GM12878 (cell line): Measurements from ENCODE around the gene CYTH3. TPM values are rescaled to one million over a fixed set of nuclear protein-coding genes. Genes with fewer than 3 reads are reported as not detected.

Experiments used
- ATAC-seq: fragments of 200-7000 bp; cut with Tn5 transposase; 3 replicates; pipeline ENCODE4 v1.9.1; 2020; ENCODE audit warnings: mild to moderate bottlenecking, moderate library complexity
- BruUV-seq: library from RNA; stranded (reverse); fragments of 400-500 nt; replicated peaks from 2 replicates; lab custom pipeline; 2021; lab: Mats Ljungman, UMichigan
- CTCF ChIA-PET: fragments of 300-600 bp; sonication (Branson Sonifier 250); formaldehyde crosslinking; extraction: SDS; loops from one replicate; lab custom pipeline; 2021; ENCODE audit warnings: inconsistent platforms; lab: Yijun Ruan, JAX
- POLR2A ChIA-PET: fragments of 350-600 bp; formaldehyde crosslinking; extraction: SDS; loops from one replicate; lab custom pipeline; 2021; ENCODE audit warnings: inconsistent platforms; lab: Charles Lee
- RAD21 ChIA-PET: fragments of 300-600 bp; sonication (Branson Sonifier 250); formaldehyde crosslinking; loops from one replicate; lab custom pipeline; 2023; ENCODE audit warnings: antibody characterized with exemption; ENCODE audit not compliant: unreplicated experiment; lab: Charles Lee
- SMC1A ChIA-PET: fragments of 300-600 bp; sonication (Branson Sonifier 250); formaldehyde crosslinking; loops from one replicate; lab custom pipeline; 2023; ENCODE audit not compliant: unreplicated experiment, uncharacterized antibody; lab: Charles Lee
- DNase-seq: peaks from one replicate; pipeline ENCODE4 v3.0.0-alpha.2; 2011; ENCODE audit warnings: low read depth, low spot score
- FAIRE-seq: peaks from 3 replicates; lab custom pipeline; 2011; peaks lifted over from hg19 to GRCh38; lab: Jason Lieb, UNC
- H2AFZ ChIP-seq: 2 replicates; pipeline ENCODE4 v1.6.0; 2011; ENCODE audit warnings: low read depth, low read length, control low read depth; ENCODE audit not compliant: control insufficient read depth
- H3K27ac ChIP-seq: 2 replicates; pipeline ENCODE4 v1.5.1; 2011; ENCODE audit warnings: control low read depth; ENCODE audit not compliant: control insufficient read depth, insufficient read depth
- H3K27me3 ChIP-seq, 2 experiments: replicated peaks in 1 of 2; 2 replicates each; pipeline versions ENCODE4 v1.6.0 to v1.6.1; 2011; ENCODE audit warnings: low read length in 1 of 2; ENCODE audit not compliant: control insufficient read depth in 2 of 2, insufficient read depth in 2 of 2
- H3K36me3 ChIP-seq, 2 experiments: 2 replicates each; pipeline ENCODE4 v1.5.1; 2011; ENCODE audit warnings: low read length in 1 of 2; ENCODE audit not compliant: control insufficient read depth in 2 of 2, insufficient read depth in 2 of 2
- H3K4me1 ChIP-seq: 2 replicates; pipeline ENCODE4 v1.6.1; 2011; ENCODE audit warnings: mild to moderate bottlenecking, low read length, moderate library complexity, mixed read lengths; ENCODE audit not compliant: control insufficient read depth, insufficient read depth
- H3K4me2 ChIP-seq: 2 replicates; pipeline ENCODE4 v1.6.0; 2011; ENCODE audit warnings: control low read depth; ENCODE audit not compliant: control insufficient read depth, insufficient read depth
- H3K4me3 ChIP-seq: fragments of 200-600 bp; sonication (generic); 2 replicates; pipeline ENCODE4 v1.5.1; 2016
- H3K79me2 ChIP-seq: 2 replicates; pipeline ENCODE4 v1.6.0; 2011; ENCODE audit warnings: low read length; ENCODE audit not compliant: control insufficient read depth, insufficient read depth
- H3K9ac ChIP-seq: 2 replicates; pipeline ENCODE4 v1.8.0; 2011; ENCODE audit warnings: low read length, control low read depth, mixed read lengths; ENCODE audit not compliant: control insufficient read depth, insufficient read depth
- H3K9me3 ChIP-seq: replicated peaks from 3 replicates; pipeline ENCODE4 v1.5.1; 2011; ENCODE audit warnings: mild to moderate bottlenecking, low read length; ENCODE audit not compliant: control insufficient read depth, insufficient read depth
- H4K20me1 ChIP-seq: 2 replicates; pipeline ENCODE4 v1.6.0; 2011; ENCODE audit not compliant: control insufficient read depth, insufficient read depth
- CBX5 ChIP-seq: sonication (generic); IDR thresholded peaks from 2 replicates; pipeline ENCODE4 v1.6.1; 2016; ENCODE audit warnings: low read depth, moderate library complexity, mild to moderate bottlenecking, inconsistent platforms
- GATAD2B ChIP-seq: fragments of 450-650 bp; conservative IDR thresholded peaks from 2 replicates; pipeline ENCODE4 v1.6.1; 2017; ENCODE audit warnings: low read depth, mild to moderate bottlenecking, moderate library complexity
- KAT2A ChIP-seq: conservative IDR thresholded peaks from 2 replicates; pipeline ENCODE4 v1.6.1; 2011; ENCODE audit warnings: low read depth, low read length; ENCODE audit not compliant: control insufficient read depth
- NFIC ChIP-seq: IDR thresholded peaks from 2 replicates; pipeline ENCODE4 v1.6.1; 2012; ENCODE audit warnings: low read depth, mild to moderate bottlenecking, inconsistent platforms, low read length, moderate library complexity
- NFXL1 ChIP-seq: fragments of 450-650 bp; IDR thresholded peaks from 2 replicates; pipeline ENCODE4 v1.6.1; 2017; ENCODE audit warnings: antibody characterized with exemption, mild to moderate bottlenecking, borderline replicate concordance
- NFYA ChIP-seq: IDR thresholded peaks from 2 replicates; pipeline ENCODE4 v1.6.1; 2011; ENCODE audit warnings: low read depth, mild to moderate bottlenecking, low read length, improper control_type of control experiment, borderline replicate concordance
- NKRF ChIP-seq: fragments of 450-650 bp; conservative IDR thresholded peaks from 2 replicates; pipeline ENCODE4 v1.6.1; 2017; ENCODE audit warnings: mild to moderate bottlenecking, moderate library complexity
- NR2C1 ChIP-seq: fragments of 450-650 bp; IDR thresholded peaks from 2 replicates; pipeline ENCODE4 v1.6.1; 2017; ENCODE audit warnings: antibody characterized with exemption, mild to moderate bottlenecking, moderate library complexity
- RAD51 ChIP-seq: fragments of 450-650 bp; IDR thresholded peaks from 2 replicates; pipeline ENCODE4 v1.6.1; 2016; ENCODE audit warnings: moderate library complexity, mild to moderate bottlenecking, inconsistent platforms
- SIX5 ChIP-seq: IDR thresholded peaks from 2 replicates; pipeline ENCODE4 v1.6.1; 2011; ENCODE audit warnings: mild to moderate bottlenecking, low read depth, low read length, moderate library complexity; ENCODE audit not compliant: severe bottlenecking
- TCF12 ChIP-seq: IDR thresholded peaks from 2 replicates; pipeline ENCODE4 v1.6.1; 2011; ENCODE audit warnings: low read depth, mild to moderate bottlenecking, low read length
- TCF7 ChIP-seq: IDR thresholded peaks from 2 replicates; pipeline ENCODE4 v1.6.1; 2014; ENCODE audit warnings: antibody characterized with exemption, borderline replicate concordance
- WGBS: methylation state at CpG from one replicate; pipeline ENCODE4 v1.1.6; 2016; ENCODE audit warnings: low lambda C conversion rate; ENCODE audit not compliant: insufficient replicate concordance, insufficient coverage; ENCODE audit errors: missing lambda C conversion rate; 5-methylcytosine and 5-hydroxymethylcytosine counted together
- in situ Hi-C: fragments of 300-500 bp; cut with MboI; formaldehyde crosslinking; loops from 9 replicates; pipeline ENCODE4 v1.14.3; 2018; ENCODE audit warnings: mixed read lengths
- intact Hi-C: fragments of 100-400 bp; cut with micrococcal nuclease; formaldehyde crosslinking; loops from one replicate; pipeline ENCODE4 v1.14.2; 2022; ENCODE audit not compliant: unreplicated experiment
- polyA plus RNA-seq, 11 experiments: library from polyadenylated mRNA; depleted of rRNA in 4 of 11; unstranded in 6 of 11; stranded (reverse) in 5 of 11; fragments of >200 nt; fragmentation: Nextera tagmentation in 4 of 11; fragmentation: Illumina TruSeq in 1 of 11; extraction: Ambion mirVana in 4 of 11; extraction: Trizol in 1 of 11; gene quantifications; 1 replicate in 1 of 11; 2 replicates in 10 of 11; pipeline versions ENCODE4 v1.2.1 to v1.2.3, GENCODE V29; 2011 to 2016; ENCODE audit warnings: inconsistent platforms in 2 of 11, missing spikeins in 2 of 11, low read depth in 1 of 11
- total RNA-seq, 4 experiments: library from RNA; depleted of rRNA in 3 of 4; stranded (reverse); fragments of >200 nt in 3 of 4; fragmentation: Illumina TruSeq in 1 of 4; extraction: Trizol in 1 of 4; gene quantifications; 2 replicates each; pipeline versions ENCODE4 v1.2.1 to v1.2.3, GENCODE V29; 2013 to 2021
- TF ChIP-seq, protein P1 (sequence below): IDR thresholded peaks from 2 replicates; pipeline ENCODE4 v1.6.1; 2012; ENCODE audit warnings: low read depth, low read length, improper control_type of control experiment
- TF ChIP-seq, protein P2 (sequence below): fragments of 450-650 bp; IDR thresholded peaks from 2 replicates; pipeline ENCODE4 v1.6.1; 2016; ENCODE audit warnings: mild to moderate bottlenecking, moderate library complexity, borderline replicate concordance

The CYTH3 gene
- total and polyA plus RNA-seq, 10 of the 15 experiments (the other 5 are each of a cell fraction or from before 2014, with no cell fraction given): 0.45 to 28.2 (median 15.7) TPM

GRCh38 chr7:6273380-6273837 lies 985 bp upstream of the CYTH3 start (continued):
- TF ChIP-seq RAD51: no peak
- no peak for TF ChIP-seq SIX5
- TF ChIP-seq, protein P1, sequence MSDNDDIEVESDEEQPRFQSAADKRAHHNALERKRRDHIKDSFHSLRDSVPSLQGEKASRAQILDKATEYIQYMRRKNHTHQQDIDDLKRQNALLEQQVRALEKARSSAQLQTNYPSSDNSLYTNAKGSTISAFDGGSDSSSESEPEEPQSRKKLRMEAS: no peak
- no peak for TF ChIP-seq NFIC
- TF ChIP-seq NFXL1: no peak

GRCh38 chr7:6271694-6272440 lies 557 bp downstream of the CYTH3 start:
- RAD21 ChIA-PET: interaction anchor here (0.8 to 4.5 kb wide), 8 partner anchors 14 to 275 kb away, joined by 3 to 84 read pairs (median 8); no protein-coding TSS in a partner anchor
- 3% methylated on average over 61 of the region's 74 CpGs for WGBS
- Histone ChIP-seq H2AFZ (peak overlapping the region; percentile 37), H3K4me1 (peaks cover 6% of the 10 kb centered on the region; the same call in 1 of the 2 replicates), H3K79me2 (peaks cover 34% of the 10 kb centered on the region), H3K27ac (no peak overlapping the region; the same call in 1 of the 2 replicates), H3K4me2 (peak overlapping the region; percentile 71), H3K9ac (peak overlapping the region; percentile 72), H3K4me3 (peak overlapping the region; percentile 67), H3K36me3 (no peaks in the 10 kb centered on the region), H3K9me3 (peaks cover 2% of the 10 kb centered on the region; the same call in 2 of the 3 replicates), H3K27me3 (no peaks in the 10 kb centered on the region), H4K20me1 (no peaks in the 10 kb centered on the region)
- no peak for DNase-seq
- no TSS peak for BruUV-seq
- in situ Hi-C loops: loop anchor here (25.0 kb wide), 1 partner anchor 1865 kb away; no protein-coding TSS in a partner anchor
- ATAC-seq: peak; percentile 22
- no peak for FAIRE-seq
- SMC1A ChIA-PET: interaction anchor here (0.7 to 6.8 kb wide), 9 partner anchors 14 to 165 kb away, joined by 3 to 141 read pairs (median 6); no protein-coding TSS in a partner anchor
- intact Hi-C loops: loop anchor here (2.0 kb wide), 1 partner anchor 15 kb away; no protein-coding TSS in a partner anchor
- CTCF ChIA-PET: interaction anchor here (0.9 to 4.5 kb wide), 13 partner anchors 12 to 132 kb away, joined by 3 to 82 read pairs (median 4); no protein-coding TSS in a partner anchor
- POLR2A ChIA-PET: interaction anchor here (0.6 to 2.1 kb wide), 5 partner anchors 11 to 80 kb away, joined by 3 to 30 read pairs (median 5); no protein-coding TSS in a partner anchor
- TF ChIP-seq CBX5 (no peak), KAT2A (no peak), NR2C1 (no peak), TCF12 (0 out of 2 replicates have a peak, but pooled peaks have one; percentile 41), NFYA (no peak), RAD51 (no peak), GATAD2B (0 out of 2 replicates have a peak, but pooled peaks have one; percentile 1), TCF7 (no peak), NKRF (peak; percentile 34; the same call in 1 of the 2 replicates)
- TF ChIP-seq, protein P2, sequence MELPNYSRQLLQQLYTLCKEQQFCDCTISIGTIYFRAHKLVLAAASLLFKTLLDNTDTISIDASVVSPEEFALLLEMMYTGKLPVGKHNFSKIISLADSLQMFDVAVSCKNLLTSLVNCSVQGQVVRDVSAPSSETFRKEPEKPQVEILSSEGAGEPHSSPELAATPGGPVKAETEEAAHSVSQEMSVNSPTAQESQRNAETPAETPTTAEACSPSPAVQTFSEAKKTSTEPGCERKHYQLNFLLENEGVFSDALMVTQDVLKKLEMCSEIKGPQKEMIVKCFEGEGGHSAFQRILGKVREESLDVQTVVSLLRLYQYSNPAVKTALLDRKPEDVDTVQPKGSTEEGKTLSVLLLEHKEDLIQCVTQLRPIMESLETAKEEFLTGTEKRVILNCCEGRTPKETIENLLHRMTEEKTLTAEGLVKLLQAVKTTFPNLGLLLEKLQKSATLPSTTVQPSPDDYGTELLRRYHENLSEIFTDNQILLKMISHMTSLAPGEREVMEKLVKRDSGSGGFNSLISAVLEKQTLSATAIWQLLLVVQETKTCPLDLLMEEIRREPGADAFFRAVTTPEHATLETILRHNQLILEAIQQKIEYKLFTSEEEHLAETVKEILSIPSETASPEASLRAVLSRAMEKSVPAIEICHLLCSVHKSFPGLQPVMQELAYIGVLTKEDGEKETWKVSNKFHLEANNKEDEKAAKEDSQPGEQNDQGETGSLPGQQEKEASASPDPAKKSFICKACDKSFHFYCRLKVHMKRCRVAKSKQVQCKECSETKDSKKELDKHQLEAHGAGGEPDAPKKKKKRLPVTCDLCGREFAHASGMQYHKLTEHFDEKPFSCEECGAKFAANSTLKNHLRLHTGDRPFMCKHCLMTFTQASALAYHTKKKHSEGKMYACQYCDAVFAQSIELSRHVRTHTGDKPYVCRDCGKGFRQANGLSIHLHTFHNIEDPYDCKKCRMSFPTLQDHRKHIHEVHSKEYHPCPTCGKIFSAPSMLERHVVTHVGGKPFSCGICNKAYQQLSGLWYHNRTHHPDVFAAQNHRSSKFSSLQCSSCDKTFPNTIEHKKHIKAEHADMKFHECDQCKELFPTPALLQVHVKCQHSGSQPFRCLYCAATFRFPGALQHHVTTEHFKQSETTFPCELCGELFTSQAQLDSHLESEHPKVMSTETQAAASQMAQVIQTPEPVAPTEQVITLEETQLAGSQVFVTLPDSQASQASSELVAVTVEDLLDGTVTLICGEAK: no peak
